Right lung (tissue), 5 donors: ENCODE results near the gene GRID2IP. TPM values are rescaled to one million over a fixed set of nuclear protein-coding genes. Genes with fewer than 3 reads are reported as not detected.
"Not testable (repeated sequence)": the region's sequence is repeated elsewhere in the genome, so short reads cannot be mapped to it uniquely, and the experiment has no call there.

Experiments
- DNase-seq, 2 donors: peaks; one replicate each; pipeline ENCODE4 v3.0.0-alpha.2; 2013
- polyA plus RNA-seq, 5 donors: library from polyadenylated mRNA; unstranded; fragments of 120-200 nt; gene quantifications; one replicate each; pipeline versions ENCODE4 v1.2.1 to v1.2.3, GENCODE V29; 2013; ENCODE audit warnings: inconsistent platforms in 1 of 5, low replicate concordance in 1 of 5; ENCODE audit not compliant: insufficient read length in 5 of 5, insufficient read depth in 1 of 5

The GRID2IP gene
- polyA plus RNA-seq, 5 donors, result 0.81 to 1.3 (median 0.91) TPM

- DNase-seq, result no peak
Measured at GRCh38 chr7:6489612-6490011, 61.6 kb downstream of the GRID2IP start.

GRCh38 chr7:6487184-6487545, 64.1 kb downstream of the GRID2IP start:
- no peak for DNase-seq

DNA sequence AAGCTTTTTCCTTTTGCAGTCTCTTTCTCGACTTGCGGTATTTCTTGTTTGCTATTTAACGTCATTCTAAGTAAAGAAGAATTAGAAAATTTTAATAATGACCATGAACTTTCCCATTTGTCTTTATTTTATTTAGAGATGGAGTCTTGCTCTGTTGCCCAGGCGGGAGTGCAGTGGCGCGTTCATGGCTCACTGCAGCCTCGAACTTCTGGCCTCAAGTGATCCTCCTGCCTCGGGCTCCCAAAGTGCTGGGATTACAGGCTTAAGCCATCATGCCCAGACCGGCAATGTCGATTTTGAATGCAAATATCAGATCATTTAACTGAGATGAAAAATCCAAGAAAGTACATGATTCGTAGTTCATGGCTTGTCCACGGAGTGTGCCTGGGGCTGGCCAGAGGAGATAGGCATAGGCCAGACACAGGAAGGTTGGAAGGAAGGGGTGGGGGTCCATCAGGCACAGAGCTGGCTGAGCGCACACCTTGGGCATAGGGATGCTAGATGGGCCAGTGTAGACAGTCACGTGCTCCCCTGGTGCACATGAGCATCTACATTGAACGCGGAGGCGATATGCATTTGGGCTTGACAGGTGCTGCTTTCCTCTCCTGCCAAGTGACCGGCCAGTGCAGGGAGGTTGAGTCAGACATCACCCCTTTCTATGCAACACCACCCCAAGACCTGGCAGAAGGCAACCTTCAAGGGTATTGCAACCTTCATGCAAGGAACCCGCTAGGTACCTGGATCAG, 64.7 kb downstream of the GRID2IP start:
- no peak for DNase-seq

GRCh38 chr7:6482743-6483119, 68.5 kb downstream of the GRID2IP start:
- DNase-seq, result no peak

GRCh38 chr7:6482307-6482706, 69.0 kb downstream of the GRID2IP start:
- no peak for DNase-seq

DNA sequence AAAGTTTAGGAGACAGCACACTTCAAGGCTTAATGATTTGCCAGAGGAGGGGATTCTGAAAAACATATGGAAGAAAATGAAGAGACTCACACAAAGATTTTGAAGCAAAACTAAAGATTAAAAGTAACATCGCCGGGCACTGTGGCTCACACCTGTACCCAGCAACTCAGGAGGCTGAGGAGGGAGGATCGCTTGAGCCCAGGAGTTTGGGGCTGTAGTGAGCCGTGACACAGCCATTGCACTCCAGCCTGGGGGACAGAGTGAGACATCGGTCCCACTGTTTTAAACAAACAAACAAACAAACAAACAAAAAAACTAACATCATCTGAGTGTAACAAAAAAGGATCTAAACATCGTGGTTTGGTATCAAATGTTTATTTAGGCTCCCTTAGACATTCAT, 69.8 kb downstream of the GRID2IP start:
- no peak for DNase-seq

- DNase-seq, result no peak
Measured at GRCh38 chr7:6480323-6480660, 71.0 kb downstream of the GRID2IP start.

- DNase-seq, result no peak
Measured at GRCh38 chr7:6479067-6479466, 72.2 kb downstream of the GRID2IP start.

DNA sequence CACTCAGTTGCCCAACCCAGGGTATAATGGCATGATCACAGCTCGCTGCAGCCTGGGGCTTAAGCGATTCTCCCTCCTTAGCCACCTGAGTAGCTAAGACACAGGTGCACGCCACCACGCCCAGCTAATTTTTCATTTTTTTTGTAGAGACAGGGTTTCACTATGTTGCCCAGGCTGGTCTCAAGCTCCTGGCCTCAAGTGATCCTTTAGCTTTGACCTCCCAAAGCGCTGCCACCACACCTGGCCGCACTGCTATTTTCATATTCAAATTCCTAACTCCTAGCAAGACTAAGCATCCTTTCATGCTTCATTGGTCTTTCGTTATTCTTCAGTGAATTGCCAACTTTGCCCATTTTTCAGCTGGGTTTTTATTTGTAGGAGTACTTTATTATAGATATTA, 73.1 kb downstream of the GRID2IP start:
- no peak for DNase-seq

- no peak for DNase-seq
Measured at GRCh38 chr7:6477318-6477660, 74.0 kb downstream of the GRID2IP start.

DNA sequence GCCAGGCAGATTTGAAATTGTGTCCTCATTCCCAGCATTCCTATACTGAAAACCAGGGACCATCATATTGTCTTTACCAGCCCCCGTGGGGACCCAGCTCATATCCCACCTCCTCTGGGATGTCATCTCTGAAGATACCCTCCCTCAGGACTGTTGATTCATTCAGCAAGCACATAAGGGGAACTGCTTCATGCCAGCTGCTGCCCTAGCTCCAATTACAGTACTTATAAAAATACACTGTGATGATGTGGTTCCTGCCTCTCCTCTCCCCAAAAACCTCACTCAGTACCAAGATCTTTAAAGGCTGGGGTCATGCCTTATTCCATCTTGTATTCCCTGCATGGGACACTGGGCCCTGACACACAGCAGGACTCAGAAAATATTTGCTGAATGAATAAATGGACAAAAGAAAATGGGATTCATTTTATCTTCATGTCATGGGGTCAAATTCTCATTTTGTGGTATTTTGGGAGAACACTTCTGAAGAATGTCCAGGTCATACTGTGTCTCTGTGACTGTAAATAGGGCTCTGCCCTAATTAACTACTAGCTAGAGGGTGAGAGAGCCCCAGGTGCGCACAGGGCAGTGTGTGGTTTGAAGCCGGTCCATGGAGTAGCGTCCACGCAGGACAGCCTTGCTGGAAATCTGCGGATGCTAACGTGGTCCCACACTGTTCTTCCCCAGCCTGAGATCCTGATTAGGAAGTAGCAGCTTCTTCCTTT, 74.5 kb downstream of the GRID2IP start:
- no peak for DNase-seq

- no peak for DNase-seq
Measured at GRCh38 chr7:6475433-6476186, 75.7 kb downstream of the GRID2IP start.

GRCh38 chr7:6465862-6466261, 85.4 kb downstream of the GRID2IP start:
- DNase-seq, result no peak

DNA sequence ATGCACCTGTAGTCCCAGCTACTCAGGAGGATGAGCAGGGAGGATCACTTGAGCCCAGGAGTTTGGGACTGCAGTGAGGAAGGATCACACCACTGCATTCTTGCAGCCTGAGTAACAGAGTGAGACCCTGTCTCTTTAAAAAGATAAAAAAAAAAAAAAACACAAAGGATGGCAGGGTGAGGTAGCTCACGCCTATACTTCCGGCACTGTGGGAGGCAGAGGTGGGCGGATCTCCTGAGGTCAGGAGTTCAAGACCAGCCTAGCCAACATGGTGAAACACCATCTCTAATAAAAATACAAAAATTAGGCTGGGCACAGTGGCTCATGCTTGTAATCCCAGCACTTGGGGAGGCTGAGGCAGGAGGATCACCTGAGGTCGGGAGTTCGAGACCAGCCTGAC, 87.7 kb downstream of the GRID2IP start:
- not testable (repeated sequence) for DNase-seq

DNA sequence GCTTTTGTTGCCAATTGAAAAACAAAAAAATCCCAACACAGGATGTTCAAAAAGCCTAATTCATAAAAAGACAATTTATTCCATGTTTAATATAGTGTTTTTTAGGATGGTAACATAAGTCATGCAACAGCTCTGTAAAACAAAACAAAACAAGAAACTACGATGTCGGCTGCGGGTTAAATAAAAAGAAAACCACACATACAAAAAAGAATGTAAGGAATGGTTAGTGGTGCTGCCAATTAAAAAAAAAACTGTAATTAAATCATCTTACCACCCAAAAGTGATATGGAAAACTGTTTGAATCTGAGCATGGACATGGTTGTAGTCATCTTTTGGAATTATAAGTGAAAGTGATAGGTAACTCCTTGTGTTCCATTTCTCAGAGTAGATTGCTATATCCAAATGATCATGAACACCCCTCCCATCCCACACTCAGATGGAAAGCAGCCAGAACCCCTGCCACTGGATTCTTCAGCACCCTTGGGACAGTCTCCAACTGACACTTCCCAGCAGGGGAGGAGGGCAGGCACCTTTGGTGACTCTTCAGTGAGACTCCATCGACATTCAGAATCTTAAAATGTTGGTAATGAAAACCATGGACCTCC, 89.2 kb downstream of the GRID2IP start:
- no peak for DNase-seq

GRCh38 chr7:6460990-6461584, 90.2 kb downstream of the GRID2IP start:
- DNase-seq, result no peak

GRCh38 chr7:6460303-6460702, 91.0 kb downstream of the GRID2IP start:
- DNase-seq, result no peak

DNA sequence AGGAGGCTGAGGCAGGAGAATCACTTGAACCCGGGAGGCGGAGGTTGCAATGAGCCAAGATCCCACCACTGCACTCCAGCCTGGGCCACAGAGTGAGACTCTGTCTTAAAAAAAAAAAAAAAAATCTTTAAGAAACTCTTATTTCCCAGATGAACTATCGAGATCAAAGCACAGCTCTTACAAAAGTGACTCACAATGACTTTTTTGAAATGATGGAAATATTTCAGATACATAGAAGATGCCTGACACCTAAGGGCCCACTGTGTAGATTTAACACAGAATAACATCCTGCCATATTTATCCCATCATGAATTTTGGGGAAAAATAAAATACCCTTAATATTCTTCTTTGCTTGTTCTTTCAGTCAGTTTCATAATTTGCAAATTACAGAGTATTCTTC, 92.6 kb downstream of the GRID2IP start:
- not testable (repeated sequence) for DNase-seq

DNA sequence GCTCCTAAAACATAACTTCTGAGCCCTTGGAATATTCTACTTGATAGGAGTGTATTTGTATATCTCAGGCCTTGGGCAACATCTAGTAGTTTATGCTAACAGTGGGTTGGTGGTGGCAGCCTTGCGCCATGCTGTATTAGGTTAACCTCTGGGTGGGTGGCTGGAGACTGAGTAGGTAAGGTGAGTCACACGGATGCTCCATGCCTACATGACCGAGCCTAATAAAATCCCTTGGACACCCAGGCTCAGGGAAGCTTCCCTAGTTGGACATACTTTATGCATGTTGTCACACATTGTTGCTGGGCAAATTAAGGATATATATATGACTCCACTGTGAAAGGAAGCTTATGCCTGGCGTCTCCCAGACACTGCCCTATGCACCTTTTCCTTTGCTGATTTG, 97.5 kb downstream of the GRID2IP start:
- DNase-seq, result no peak

DNA sequence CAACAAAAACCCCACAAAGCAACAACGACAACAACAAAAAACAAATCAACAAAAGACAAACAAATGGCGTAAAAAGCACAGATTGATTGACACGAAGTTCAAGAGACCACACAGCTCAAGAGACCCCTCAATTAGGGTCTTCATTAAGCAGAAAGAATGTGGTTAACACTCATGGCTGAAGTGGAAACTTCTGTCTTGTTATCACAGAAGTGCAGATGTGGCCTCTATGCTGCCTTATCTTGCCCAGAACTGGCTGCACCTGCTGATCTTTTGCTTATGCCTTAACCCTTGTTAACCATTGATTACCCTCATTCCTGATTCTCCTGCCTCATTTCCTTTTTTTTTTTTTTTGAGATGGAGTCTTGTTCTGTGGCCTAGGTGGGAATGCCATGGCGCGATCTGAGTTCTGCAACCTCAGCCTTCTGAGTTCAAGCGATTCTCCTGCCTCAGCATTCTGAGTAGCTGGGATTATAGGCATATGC, 100.0 kb downstream of the GRID2IP start:
- DNase-seq, result no peak

- not testable (repeated sequence) for DNase-seq
Measured at GRCh38 chr7:6450591-6450990, 100.7 kb downstream of the GRID2IP start.

GRCh38 chr7:6449884-6450283, 101.4 kb downstream of the GRID2IP start:
- DNase-seq, result not testable (repeated sequence)
